GM18520 (cell line): Measurements from ENCODE around the gene TSPAN4.

Experiments
- ATAC-seq: cut with Tn5 transposase; IDR thresholded peaks from one replicate; pipeline ENCODE4 v1.9.1; 2021; ENCODE audit not compliant: unreplicated experiment

The TSPAN4 gene

GRCh38 chr11:821512-822371 is 20.9 kb upstream of the TSPAN4 start:
- no peak for ATAC-seq

GRCh38 chr11:823441-824291 is 19.0 kb upstream of the TSPAN4 start:
- ATAC-seq = no peak

GRCh38 chr11:824292-824880 is 18.3 kb upstream of the TSPAN4 start:
- ATAC-seq = no peak

- no peak for ATAC-seq
Observed at GRCh38 chr11:824942-825341, 17.7 kb upstream of the TSPAN4 start.

GRCh38 chr11:825366-826226 is 17.1 kb upstream of the TSPAN4 start:
- no peak for ATAC-seq

- no peak for ATAC-seq
Observed at GRCh38 chr11:826227-826621, 16.4 kb upstream of the TSPAN4 start.

GRCh38 chr11:826836-827145 is 15.9 kb upstream of the TSPAN4 start:
- ATAC-seq = no peak

GRCh38 chr11:827146-827896 is 15.3 kb upstream of the TSPAN4 start:
- no peak for ATAC-seq

- no peak for ATAC-seq
Observed at GRCh38 chr11:827897-828192, 14.8 kb upstream of the TSPAN4 start, which contains the start of gene CRACR2B. Gene CRACR2B (plus strand): TSS chr11:827919. CDS start chr11:828608, 689 bp downstream.

GRCh38 chr11:828506-829175 is 14.0 kb upstream of the TSPAN4 start:
- no peak for ATAC-seq

- ATAC-seq = no peak
Observed at GRCh38 chr11:829176-829846, 13.3 kb upstream of the TSPAN4 start.

GRCh38 chr11:829847-830294 is 12.8 kb upstream of the TSPAN4 start:
- ATAC-seq = no peak

- no peak for ATAC-seq
Observed at GRCh38 chr11:830295-831117, 12.1 kb upstream of the TSPAN4 start.

GRCh38 chr11:831118-831864 is 11.4 kb upstream of the TSPAN4 start:
- ATAC-seq = no peak

- ATAC-seq = peak; percentile 1
Observed at GRCh38 chr11:831961-832528, 10.6 kb upstream of the TSPAN4 start.

- ATAC-seq = peak; percentile 27
Observed at GRCh38 chr11:832529-833113, 10.0 kb upstream of the TSPAN4 start, which contains the start of gene CD151. Gene CD151 (plus strand): TSS chr11:832952. CDS start chr11:836070, 3,118 bp downstream.
